Stomach (tissue), 9 donors: Measurements from ENCODE around the gene AWAT2. TPM values are rescaled to one million over a fixed set of nuclear protein-coding genes. Genes with fewer than 3 reads are reported as not detected.
"Not testable (repeated sequence)": the region's sequence is repeated elsewhere in the genome, so short reads cannot be mapped to it uniquely, and the experiment has no call there.

ENCODE experiments used
- DNase-seq, 2 donors: peaks; one replicate each; pipeline versions ENCODE4 v3.0.0 to v3.0.0-alpha.2; 2013 to 2019
- H3K27ac ChIP-seq, 5 donors: fragments of 200-600 bp in 4 of 5; sonication (generic) in 4 of 5; one replicate each; pipeline ENCODE4 v1.5.1; 2013 to 2019; ENCODE audit warnings: mild to moderate bottlenecking in 1 of 5, moderate library complexity in 1 of 5
- H3K27me3 ChIP-seq, 3 donors: fragments of 200-600 bp; sonication (generic); one replicate each; pipeline ENCODE4 v1.5.1; 2017 to 2019; ENCODE audit warnings: mixed run types in 1 of 3
- H3K36me3 ChIP-seq, 4 donors: fragments of 200-600 bp; sonication (generic); 1 replicate in 3 of 4; 2 replicates in 1 of 4; pipeline ENCODE4 v1.5.1; 2016 to 2019
- H3K4me1 ChIP-seq, 4 donors: fragments of 200-600 bp; sonication (generic); one replicate each; pipeline ENCODE4 v1.5.1; 2016 to 2019
- H3K4me3 ChIP-seq, 4 donors: fragments of 200-600 bp; sonication (generic) in 3 of 4; one replicate each; pipeline ENCODE4 v1.5.1; 2016 to 2019; ENCODE audit warnings: mild to moderate bottlenecking in 1 of 4
- H3K9me3 ChIP-seq, 4 donors: fragments of 200-600 bp; sonication (generic); one replicate each; pipeline ENCODE4 v1.5.1; 2016 to 2019
- CTCF ChIP-seq, 7 experiments: fragments of 450-650 bp in 4 of 7; fragments of 200-600 bp in 3 of 7; sonication (generic) in 3 of 7; IDR thresholded peaks; one replicate each; pipeline ENCODE4 v1.5.1; 2016 to 2019; ENCODE audit warnings: antibody characterized with exemption in 7 of 7, control low read depth in 2 of 7, mild to moderate bottlenecking in 1 of 7
- EP300 ChIP-seq: sonication (generic); formaldehyde crosslinking; IDR thresholded peaks from one replicate; pipeline ENCODE4 v1.6.1; 2017; ENCODE audit warnings: antibody characterized with exemption
- POLR2A ChIP-seq, 4 donors: fragments of 450-650 bp; IDR thresholded peaks; one replicate each; pipeline ENCODE4 v1.6.1; 2016; ENCODE audit warnings: antibody characterized with exemption in 4 of 4, control low read depth in 2 of 4, mild to moderate bottlenecking in 1 of 4, moderate library complexity in 1 of 4
- POLR2AphosphoS5 ChIP-seq, 3 donors: sonication (generic); formaldehyde crosslinking; IDR thresholded peaks; one replicate each; pipeline ENCODE4 v1.6.1; 2016; ENCODE audit warnings: antibody characterized with exemption in 3 of 3
- WGBS, 5 donors: extraction: QIAGEN DNeasy Blood & Tissue Kit in 3 of 5; methylation state at CpG; one replicate each; pipeline versions ENCODE4 v1.1.5 to v1.1.7; 2013 to 2018; 5-methylcytosine and 5-hydroxymethylcytosine counted together
- intact Hi-C: fragments of 100-400 bp; cut with DNase I; formaldehyde crosslinking; loops from one replicate; pipeline ENCODE4 v1.15.1; 2023; ENCODE audit warnings: low total_unique reads
- polyA plus RNA-seq, 3 donors: library from polyadenylated mRNA; stranded (reverse); fragments of 200-250 nt; gene quantifications; one replicate each; pipeline ENCODE4 v1.2.3, GENCODE V29; 2013
- total RNA-seq, 5 donors: library from RNA; depleted of rRNA; stranded (reverse); fragments of >200 nt; gene quantifications; one replicate each; pipeline versions ENCODE4 v1.1.0 to v1.2.3, GENCODE V29; 2014 to 2016
- donor health status: healthy with polysubstance abuse.
- donor health status: Bipolar disorder and iron deficiency.
- donor health status: healthy.

The AWAT2 gene
- total and polyA plus RNA-seq, 8 donors, result not detected

GRCh38 chrX:70001708-70002341, 47.9 kb downstream of the AWAT2 start:
- WGBS, 5 donors, result 74 to 85% (median 80%) methylated on average over 3 of the region's 3 CpGs
- TF ChIP-seq POLR2A (IDR thresholded peaks at IDR 0.05) (no peak), CTCF (IDR thresholded peaks at IDR 0.05) (no peak), EP300 (no peak), POLR2AphosphoS5 (IDR thresholded peaks at IDR 0.05) (no peak)
- Histone ChIP-seq H3K4me3 (no peak overlapping the region), H3K27ac (no peak overlapping the region), H3K4me1 (no peaks in the 10 kb centered on the region), H3K9me3 (peaks cover 0 to 10% (median 4%) of the 10 kb centered on the region in 4 donors), H3K27me3 (no peaks in the 10 kb centered on the region), H3K36me3 (no peaks in the 10 kb centered on the region)
- no peak for DNase-seq
- intact Hi-C loops, result no loop called here

GRCh38 chrX:70001269-70001668, 48.5 kb downstream of the AWAT2 start:
- no peak overlapping the region for H3K4me3 ChIP-seq
- H3K27me3 ChIP-seq, result no peaks in the 10 kb centered on the region
- H3K27ac ChIP-seq, result no peak overlapping the region
- no peaks in the 10 kb centered on the region for H3K36me3 ChIP-seq
- intact Hi-C loops, result no loop called here
- TF ChIP-seq POLR2AphosphoS5 (IDR thresholded peaks at IDR 0.05) (no peak), EP300 (no peak), CTCF (IDR thresholded peaks at IDR 0.05) (no peak), POLR2A (IDR thresholded peaks at IDR 0.05) (no peak)
- peaks cover 0 to 12% (median 4%) of the 10 kb centered on the region in 4 donors for H3K9me3 ChIP-seq
- DNase-seq, result no peak
- H3K4me1 ChIP-seq, result no peaks in the 10 kb centered on the region
- 64 to 88% (median 81%) methylated on average over 2 of the region's 2 CpGs for WGBS, 5 donors

GRCh38 chrX:69998299-69998698, 51.4 kb downstream of the AWAT2 start:
- H3K27ac ChIP-seq, H3K36me3 ChIP-seq, H3K4me1 ChIP-seq, DNase-seq, H3K4me3 ChIP-seq, intact Hi-C loops, H3K27me3 ChIP-seq: not testable (repeated sequence)
- H3K9me3 ChIP-seq, result peaks cover 0 to 12% (median 4%) of the 10 kb centered on the region in 4 donors

GRCh38 chrX:69996113-69996468, 53.6 kb downstream of the AWAT2 start:
- Histone ChIP-seq H3K9me3 (peaks cover 0 to 12% (median 4%) of the 10 kb centered on the region in 4 donors), H3K4me3 (no peak overlapping the region), H3K27ac (no peak overlapping the region), H3K4me1 (peaks cover 0 to 4% (median 0%) of the 10 kb centered on the region in 4 donors), H3K36me3 (no peaks in the 10 kb centered on the region), H3K27me3 (no peaks in the 10 kb centered on the region)
- TF ChIP-seq EP300 (no peak), POLR2A (IDR thresholded peaks at IDR 0.05) (no peak), POLR2AphosphoS5 (IDR thresholded peaks at IDR 0.05) (no peak), CTCF (IDR thresholded peaks at IDR 0.05) (no peak)
- intact Hi-C loops, result no loop called here
- DNase-seq, result no peak

GRCh38 chrX:69995362-69996112, 54.2 kb downstream of the AWAT2 start:
- Histone ChIP-seq H3K27ac (no peak overlapping the region), H3K4me3 (no peak overlapping the region), H3K27me3 (no peaks in the 10 kb centered on the region), H3K36me3 (no peaks in the 10 kb centered on the region), H3K4me1 (peaks cover 0 to 4% (median 0%) of the 10 kb centered on the region in 4 donors), H3K9me3 (peaks cover 0 to 12% (median 4%) of the 10 kb centered on the region in 4 donors)
- peak in 1 of 2 donors; percentile 6 for DNase-seq
- 62 to 92% (median 74%) methylated on average over 2 of the region's 2 CpGs for WGBS, 5 donors
- TF ChIP-seq CTCF (IDR thresholded peaks at IDR 0.05) (no peak), EP300 (no peak), POLR2AphosphoS5 (IDR thresholded peaks at IDR 0.05) (no peak), POLR2A (IDR thresholded peaks at IDR 0.05) (no peak)
- intact Hi-C loops, result no loop called here
